Endothelial cell of umbilical vein (primary cell): ENCODE data around the gene CDKN2AIP. TPM values are rescaled to one million over a fixed set of nuclear protein-coding genes. Genes with fewer than 3 reads are reported as not detected.
"Not testable (repeated sequence)": the region's sequence is repeated elsewhere in the genome, so short reads cannot be mapped to it uniquely, and the experiment has no call there.

Experiments used
- BruUV-seq: library from RNA; stranded (reverse); fragments of 400-500 nt; replicated peaks from 2 replicates; lab custom pipeline; 2021; lab: Mats Ljungman, UMichigan
- CTCF ChIA-PET: fragments of 300-600, 350-600 bp; sonication (Branson Sonifier 250); formaldehyde crosslinking; loops from one replicate; lab custom pipeline; 2021; ENCODE audit warnings: antibody characterized with exemption, inconsistent platforms; lab: Charles Lee
- POLR2A ChIA-PET: fragments of 300-600, 350-600 bp; sonication (Branson Sonifier 250); formaldehyde crosslinking; loops from one replicate; lab custom pipeline; 2021; ENCODE audit warnings: antibody characterized with exemption, inconsistent platforms; lab: Charles Lee
- DNase-seq: peaks from one replicate; pipeline ENCODE4 v3.0.0-alpha.2; 2011; ENCODE audit warnings: low read depth, low spot score
- FAIRE-seq: peaks from 2 replicates; lab custom pipeline; 2011; peaks lifted over from hg19 to GRCh38; lab: Jason Lieb, UNC
- H2AFZ ChIP-seq: 2 replicates; pipeline ENCODE4 v1.6.0; 2012; ENCODE audit warnings: low read depth, low read length, control low read depth, inconsistent platforms
- H3K27ac ChIP-seq: 2 replicates; pipeline ENCODE4 v1.5.1; 2011; ENCODE audit warnings: low read depth, mild to moderate bottlenecking, control low read depth, low read length, moderate library complexity; ENCODE audit not compliant: insufficient read depth
- H3K27me3 ChIP-seq, 2 experiments: 2 replicates each; pipeline versions ENCODE4 v1.6.0 to v1.6.1; 2011; ENCODE audit warnings: low read length in 2 of 2, mixed read lengths in 1 of 2; ENCODE audit not compliant: control insufficient read depth in 2 of 2, insufficient read depth in 2 of 2
- H3K36me3 ChIP-seq, 2 experiments: 2 replicates in 1 of 2; 3 replicates in 1 of 2; pipeline ENCODE4 v1.5.1; 2011; ENCODE audit warnings: low read length in 2 of 2, mild to moderate bottlenecking in 1 of 2, moderate library complexity in 1 of 2; ENCODE audit not compliant: control insufficient read depth in 2 of 2, insufficient read depth in 2 of 2; ENCODE audit errors: extremely low read depth in 1 of 2
- H3K4me1 ChIP-seq: 3 replicates; pipeline ENCODE4 v1.5.1; 2011; ENCODE audit warnings: mild to moderate bottlenecking, low read length; ENCODE audit not compliant: control insufficient read depth, insufficient read depth; ENCODE audit errors: extremely low read depth
- H3K4me2 ChIP-seq: 2 replicates; pipeline ENCODE4 v1.6.1; 2011; ENCODE audit warnings: low read length, control low read depth, mixed read lengths; ENCODE audit not compliant: insufficient read depth
- H3K4me3 ChIP-seq, 3 experiments: fragments of 200-600 bp in 1 of 3; sonication (generic), shearing (Covaris generic) in 1 of 3; replicated peaks in 1 of 3; 2 replicates each; pipeline ENCODE4 v1.5.1; 2011 to 2016; ENCODE audit warnings: control low read depth in 3 of 3, low read length in 3 of 3, mild to moderate bottlenecking in 2 of 3, inconsistent platforms in 1 of 3, low read depth in 1 of 3, moderate library complexity in 1 of 3; ENCODE audit not compliant: insufficient read depth in 1 of 3
- H3K79me2 ChIP-seq: 2 replicates; pipeline ENCODE4 v1.6.0; 2012; ENCODE audit warnings: low read length, inconsistent platforms; ENCODE audit not compliant: control insufficient read depth, insufficient read depth
- H3K9ac ChIP-seq: replicated peaks from 2 replicates; pipeline ENCODE3; 2011; ENCODE audit warnings: low read length, control low read depth; ENCODE audit not compliant: insufficient read depth; ENCODE audit errors: extremely low read depth
- H3K9me1 ChIP-seq: replicated peaks from 3 replicates; pipeline ENCODE4 v1.6.0; 2011; ENCODE audit warnings: mild to moderate bottlenecking, low read length; ENCODE audit not compliant: control insufficient read depth, insufficient read depth; ENCODE audit errors: extremely low read depth
- H3K9me3 ChIP-seq: replicated peaks from 2 replicates; pipeline ENCODE4 v1.5.1; 2012; ENCODE audit warnings: low read length, inconsistent platforms; ENCODE audit not compliant: control insufficient read depth, insufficient read depth
- H4K20me1 ChIP-seq: replicated peaks from 2 replicates; pipeline ENCODE3; 2011; ENCODE audit warnings: mild to moderate bottlenecking, low read length; ENCODE audit not compliant: control insufficient read depth, insufficient read depth; ENCODE audit errors: extremely low read depth
- EZH2 ChIP-seq: IDR thresholded peaks from 2 replicates; pipeline ENCODE4 v1.6.1; 2012; ENCODE audit warnings: borderline replicate concordance, low read depth, mild to moderate bottlenecking, moderate library complexity, low read length, inconsistent platforms; ENCODE audit not compliant: severe bottlenecking
- FOS ChIP-seq: IDR thresholded peaks from 2 replicates; pipeline ENCODE4 v1.6.1; 2011; ENCODE audit warnings: mild to moderate bottlenecking, low read length, moderate library complexity, borderline replicate concordance; ENCODE audit not compliant: insufficient read depth
- GATA2 ChIP-seq: IDR thresholded peaks from 2 replicates; pipeline ENCODE4 v1.7.0; 2011; ENCODE audit warnings: low read depth, mild to moderate bottlenecking, moderate library complexity, mixed read lengths, low read length; ENCODE audit not compliant: insufficient read length, insufficient read depth
- JUN ChIP-seq: IDR thresholded peaks from 2 replicates; pipeline ENCODE4 v1.6.1; 2011; ENCODE audit warnings: borderline replicate concordance, low read depth; ENCODE audit not compliant: insufficient read length, insufficient read depth
- MYC ChIP-seq: IDR thresholded peaks from one replicate; pipeline ENCODE4 v1.6.1; 2011; ENCODE audit warnings: mild to moderate bottlenecking, low read depth, low read length
- POLR2A ChIP-seq: IDR thresholded peaks from 2 replicates; pipeline ENCODE4 v1.6.1; 2012; ENCODE audit warnings: low read depth, mild to moderate bottlenecking, control low read depth, low read length
- POLR2AphosphoS5 ChIP-seq: IDR thresholded peaks from 2 replicates; pipeline ENCODE4 v1.6.1; 2012; ENCODE audit warnings: low read depth, mild to moderate bottlenecking, control low read depth, low read length, moderate library complexity; ENCODE audit not compliant: insufficient read depth
- dilution Hi-C: fragments of 300-500 bp; cut with MboI; formaldehyde crosslinking; loops from one replicate; pipeline ENCODE4 v1.15.0; 2019; ENCODE audit warnings: low sequenced_read_pairs; ENCODE audit not compliant: extremely low pct_ligation_motif_present
- intact Hi-C: fragments of 100-400 bp; cut with micrococcal nuclease; formaldehyde crosslinking; loops from one replicate; pipeline ENCODE4 v1.10.0; 2022
- polyA plus RNA-seq, 4 experiments: library from polyadenylated mRNA; depleted of rRNA in 3 of 4; stranded (reverse) in 3 of 4; unstranded in 1 of 4; fragments of >200 nt; gene quantifications; 2 replicates each; pipeline versions ENCODE4 v1.2.1 to v1.2.3, GENCODE V29; 2011 to 2012; ENCODE audit warnings: missing spikeins in 1 of 4
- total RNA-seq: library from RNA; stranded (reverse); gene quantifications from 2 replicates; pipeline ENCODE4 v1.2.3, GENCODE V29; 2021
- TF ChIP-seq, protein P1 (sequence below): IDR thresholded peaks from 2 replicates; pipeline ENCODE4 v1.6.1; 2011; ENCODE audit not compliant: insufficient read depth, insufficient read length
- TF ChIP-seq, protein P2 (sequence below), 2 donors: IDR thresholded peaks; 1 replicate in 1 of 2; 2 replicates in 1 of 2; pipeline ENCODE4 v1.5.1; 2011; ENCODE audit warnings: low read length in 2 of 2, mild to moderate bottlenecking in 2 of 2, moderate library complexity in 2 of 2, control low read depth in 1 of 2, inconsistent platforms in 1 of 2, low read depth in 1 of 2; ENCODE audit not compliant: insufficient read depth in 1 of 2; ENCODE audit errors: extremely low read depth in 1 of 2

The CDKN2AIP gene
- total and polyA plus RNA-seq, 2 donors (not counting 3 experiments of a cell fraction or from before 2014, with no cell fraction given) = 5.1 to 12.8 TPM

DNA sequence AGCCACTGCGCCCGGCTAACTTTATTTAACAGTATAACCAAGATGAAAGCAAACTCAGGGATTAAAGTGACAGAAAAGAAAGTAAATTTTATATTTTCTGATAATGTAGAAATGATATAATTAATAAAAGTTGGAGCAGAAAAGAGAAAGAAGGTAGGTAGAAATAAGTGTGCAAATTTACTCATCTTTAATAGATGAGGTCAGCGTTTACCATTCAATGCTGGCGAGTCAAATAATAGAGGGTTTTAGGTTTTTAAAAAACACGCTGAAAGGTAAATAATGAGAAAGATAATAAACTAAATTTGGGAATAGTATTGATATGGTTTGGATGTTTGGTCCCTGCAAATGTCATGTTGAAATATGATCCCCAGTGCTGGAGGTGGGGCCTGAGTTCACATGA, 13.6 kb downstream of the CDKN2AIP start:
- intact Hi-C loops = no loop called here
- no peaks in the 10 kb centered on the region for H3K9me1 ChIP-seq
- no TSS peak for BruUV-seq

DNA sequence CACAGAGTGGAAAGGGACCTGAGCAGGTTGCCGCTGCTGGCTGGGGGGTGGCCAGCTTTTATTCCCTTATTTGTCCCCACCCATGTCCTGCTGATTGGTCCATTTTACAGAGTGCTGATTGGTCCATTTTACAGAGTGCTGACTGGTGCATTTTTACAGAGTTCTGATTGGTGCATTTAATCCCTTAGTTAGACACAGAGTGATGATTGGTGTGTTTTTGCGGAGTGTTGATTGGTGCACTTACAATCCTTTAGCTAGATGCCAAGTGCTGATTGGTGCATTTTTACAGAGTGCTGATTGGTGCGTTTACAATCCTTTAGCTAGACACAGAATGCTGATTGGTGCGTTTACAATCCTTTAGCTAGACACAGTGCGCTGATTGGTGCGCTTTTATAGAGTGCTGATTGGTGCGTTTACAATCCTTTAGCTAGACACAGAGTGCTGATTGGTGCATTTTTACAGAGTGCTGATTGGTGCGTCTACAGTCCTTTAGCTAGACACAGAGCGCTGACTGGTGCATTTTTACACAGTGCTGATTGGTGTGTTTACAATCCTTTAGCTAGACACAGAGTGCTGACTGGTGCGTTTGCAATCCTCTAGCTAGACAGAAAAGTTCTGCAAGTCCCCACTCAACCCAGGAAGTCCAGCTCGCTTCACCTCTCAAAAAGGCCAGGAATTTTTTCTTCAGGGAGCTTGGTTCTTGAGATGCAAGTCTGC, 19.6 kb downstream of the CDKN2AIP start:
- H3K4me1 ChIP-seq, H3K27me3 ChIP-seq, FAIRE-seq, H3K4me3 ChIP-seq, POLR2A ChIA-PET, H4K20me1 ChIP-seq, H3K4me2 ChIP-seq, CTCF ChIA-PET, H3K9ac ChIP-seq, DNase-seq, H3K27ac ChIP-seq, dilution Hi-C loops, H3K9me3 ChIP-seq, intact Hi-C loops, BruUV-seq, H3K36me3 ChIP-seq, H2AFZ ChIP-seq, H3K9me1 ChIP-seq, H3K79me2 ChIP-seq: not testable (repeated sequence)

More for the DNA sequence above, 13.6 kb downstream of the CDKN2AIP start:
- no peaks in the 10 kb centered on the region for H3K79me2 ChIP-seq
- no peaks in the 10 kb centered on the region for H3K4me1 ChIP-seq
- dilution Hi-C loops = no loop called here
- no peaks in the 10 kb centered on the region for H3K9me3 ChIP-seq
- FAIRE-seq = no peak
- H3K4me3 ChIP-seq = no peak overlapping the region
- H2AFZ ChIP-seq = no peak overlapping the region
- no peaks in the 10 kb centered on the region for H3K27me3 ChIP-seq
- CTCF ChIA-PET = no interaction called here
- no peaks in the 10 kb centered on the region for H4K20me1 ChIP-seq
- no peaks in the 10 kb centered on the region for H3K36me3 ChIP-seq
- no peak overlapping the region for H3K27ac ChIP-seq
- H3K4me2 ChIP-seq = no peak overlapping the region
- H3K9ac ChIP-seq = no peak overlapping the region
- no peak for DNase-seq
- TF ChIP-seq, protein P1, sequence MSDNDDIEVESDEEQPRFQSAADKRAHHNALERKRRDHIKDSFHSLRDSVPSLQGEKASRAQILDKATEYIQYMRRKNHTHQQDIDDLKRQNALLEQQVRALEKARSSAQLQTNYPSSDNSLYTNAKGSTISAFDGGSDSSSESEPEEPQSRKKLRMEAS = no peak
- TF ChIP-seq POLR2AphosphoS5 (no peak), GATA2 (no peak), MYC (no peak), FOS (no peak), EZH2 (no peak), JUN (no peak), POLR2A (no peak)
- TF ChIP-seq, protein P2, sequence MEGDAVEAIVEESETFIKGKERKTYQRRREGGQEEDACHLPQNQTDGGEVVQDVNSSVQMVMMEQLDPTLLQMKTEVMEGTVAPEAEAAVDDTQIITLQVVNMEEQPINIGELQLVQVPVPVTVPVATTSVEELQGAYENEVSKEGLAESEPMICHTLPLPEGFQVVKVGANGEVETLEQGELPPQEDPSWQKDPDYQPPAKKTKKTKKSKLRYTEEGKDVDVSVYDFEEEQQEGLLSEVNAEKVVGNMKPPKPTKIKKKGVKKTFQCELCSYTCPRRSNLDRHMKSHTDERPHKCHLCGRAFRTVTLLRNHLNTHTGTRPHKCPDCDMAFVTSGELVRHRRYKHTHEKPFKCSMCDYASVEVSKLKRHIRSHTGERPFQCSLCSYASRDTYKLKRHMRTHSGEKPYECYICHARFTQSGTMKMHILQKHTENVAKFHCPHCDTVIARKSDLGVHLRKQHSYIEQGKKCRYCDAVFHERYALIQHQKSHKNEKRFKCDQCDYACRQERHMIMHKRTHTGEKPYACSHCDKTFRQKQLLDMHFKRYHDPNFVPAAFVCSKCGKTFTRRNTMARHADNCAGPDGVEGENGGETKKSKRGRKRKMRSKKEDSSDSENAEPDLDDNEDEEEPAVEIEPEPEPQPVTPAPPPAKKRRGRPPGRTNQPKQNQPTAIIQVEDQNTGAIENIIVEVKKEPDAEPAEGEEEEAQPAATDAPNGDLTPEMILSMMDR (IDR thresholded peaks at IDR 0.05; ENCODE audit: extremely low read depth in 1 of 2, insufficient read depth in 1 of 2, low read depth in 1 of 2, low read length in 2 of 2) = no peak
- POLR2A ChIA-PET = interaction anchor here (0.6 kb wide), 1 partner anchor 17 kb away, joined by 3 read pairs; no protein-coding TSS in a partner anchor
